Pancreas (tissue), 10 donors: ENCODE measurements around the gene RBMS1. TPM values are rescaled to one million over a fixed set of nuclear protein-coding genes. Genes with fewer than 3 reads are reported as not detected.

Experiments used
- ATAC-seq, 4 donors: fragments of 200-7000 bp; cut with Tn5 transposase; one replicate each; pipeline versions ENCODE4 v1.8.0 to v1.9.1; 2020; ENCODE audit warnings: mild to moderate bottlenecking in 4 of 4, moderate library complexity in 4 of 4
- DNase-seq, 6 donors: peaks; one replicate each; pipeline ENCODE4 v3.0.0-alpha.2; 2020
- FAIRE-seq: peaks from 2 replicates; lab custom pipeline; 2012; peaks lifted over from hg19 to GRCh38; lab: Jason Lieb, UNC
- H3K27ac ChIP-seq, 4 donors: fragments of 200-600 bp; sonication (generic); 1 replicate in 3 of 4; 2 replicates in 1 of 4; pipeline versions ENCODE4 v1.5.0 to v1.8.0; 2020
- H3K27me3 ChIP-seq, 4 donors: fragments of 200-600 bp; one replicate each; pipeline ENCODE4 v1.8.0; 2021
- H3K36me3 ChIP-seq, 3 donors: fragments of 200-600 bp; sonication (generic) in 1 of 3; one replicate each; pipeline versions ENCODE4 v1.5.0 to v1.8.0; 2020 to 2021
- H3K4me1 ChIP-seq, 3 donors: fragments of 200-600 bp; one replicate each; pipeline ENCODE4 v1.8.0; 2021
- H3K4me3 ChIP-seq, 4 donors: fragments of 200-600 bp; sonication (generic) in 2 of 4; one replicate each; pipeline versions ENCODE4 v1.5.0 to v1.8.0; 2020 to 2021
- H3K9me3 ChIP-seq, 4 donors: fragments of 200-600 bp; one replicate each; pipeline ENCODE4 v1.8.0; 2021
- WGBS, 2 donors: extraction: QIAGEN DNeasy Blood & Tissue Kit; methylation state at CpG; one replicate each; pipeline ENCODE4 v1.1.7; 2013; 5-methylcytosine and 5-hydroxymethylcytosine counted together
- intact Hi-C, 3 donors: fragments of 100-400 bp; cut with DNase I; formaldehyde crosslinking; loops; one replicate each; pipeline versions ENCODE4 v1.11.1 to v1.14.2; 2022
- polyA plus RNA-seq, 2 donors: library from polyadenylated mRNA; stranded (reverse); fragments of 200-250 nt; gene quantifications; one replicate each; pipeline ENCODE4 v1.2.3, GENCODE V29; 2013
- total RNA-seq, 6 donors: library from RNA; stranded (reverse); fragmentation: NEBNext Ultra II Directional in 4 of 6; extraction: Animal tissue kit (Norgen Biotek cat#: 25700) in 4 of 6; gene quantifications; one replicate each; pipeline versions ENCODE4 v1.2.1 to v1.2.4, GENCODE V29; 2021 to 2023
- TF ChIP-seq, protein P1 (sequence below), 4 donors: fragments of 200-600 bp; sonication (generic) in 3 of 4; IDR thresholded peaks; one replicate each; pipeline versions ENCODE4 v1.5.0 to v1.8.0; 2021; ENCODE audit warnings: antibody characterized with exemption in 4 of 4
- donor health status: healthy with polysubstance abuse.
- donor health status: DM: no; HTN: no; CAD: no; lungs with moderate emphysema.
- donor health status: DM: no; HTN: no; CAD: no.
- donor health status: control.
- donor health status: control.
- donor health status: Bipolar disorder and iron deficiency.
- donor health status: DM: yes; HTN: yes; CAD: no.
- donor health status: DM: no; HTN: no; CAD: no.
- donor health status: DM: no; HTN: no; CAD: no.
- donor health status: DM: yes; HTN: yes; CAD: no.

The RBMS1 gene
- total and polyA plus RNA-seq, 8 donors: 6.3 to 26.1 (median 8.7) TPM

DNA sequence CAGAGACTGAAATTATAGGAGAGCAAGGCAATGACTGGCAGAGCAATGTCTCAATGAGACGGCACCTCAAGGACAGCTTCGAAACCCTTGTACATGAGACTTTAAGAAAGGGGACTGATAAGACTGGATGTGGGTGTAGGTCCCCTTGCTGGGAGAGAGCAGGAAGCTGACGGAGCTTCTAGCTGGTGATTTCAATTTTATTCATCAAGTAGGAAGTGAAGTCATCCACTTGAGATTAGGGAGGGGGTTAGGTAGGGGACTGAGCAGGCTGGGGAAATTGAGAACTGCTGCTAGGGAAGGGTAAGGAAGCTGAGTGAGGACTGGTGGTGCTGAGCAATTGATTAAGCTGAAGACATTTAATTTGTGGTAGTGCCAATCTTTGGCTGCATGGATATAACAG lies 194.1 kb downstream of the RBMS1 start:
- no peak overlapping the region for H3K27ac ChIP-seq
- no peak overlapping the region for H3K4me3 ChIP-seq
- H3K9me3 ChIP-seq: no peaks in the 10 kb centered on the region
- FAIRE-seq (no peak), ATAC-seq (no peak), DNase-seq (no peak)
- no peaks in the 10 kb centered on the region for H3K36me3 ChIP-seq
- intact Hi-C loops: no loop called here
- TF ChIP-seq, protein P1, sequence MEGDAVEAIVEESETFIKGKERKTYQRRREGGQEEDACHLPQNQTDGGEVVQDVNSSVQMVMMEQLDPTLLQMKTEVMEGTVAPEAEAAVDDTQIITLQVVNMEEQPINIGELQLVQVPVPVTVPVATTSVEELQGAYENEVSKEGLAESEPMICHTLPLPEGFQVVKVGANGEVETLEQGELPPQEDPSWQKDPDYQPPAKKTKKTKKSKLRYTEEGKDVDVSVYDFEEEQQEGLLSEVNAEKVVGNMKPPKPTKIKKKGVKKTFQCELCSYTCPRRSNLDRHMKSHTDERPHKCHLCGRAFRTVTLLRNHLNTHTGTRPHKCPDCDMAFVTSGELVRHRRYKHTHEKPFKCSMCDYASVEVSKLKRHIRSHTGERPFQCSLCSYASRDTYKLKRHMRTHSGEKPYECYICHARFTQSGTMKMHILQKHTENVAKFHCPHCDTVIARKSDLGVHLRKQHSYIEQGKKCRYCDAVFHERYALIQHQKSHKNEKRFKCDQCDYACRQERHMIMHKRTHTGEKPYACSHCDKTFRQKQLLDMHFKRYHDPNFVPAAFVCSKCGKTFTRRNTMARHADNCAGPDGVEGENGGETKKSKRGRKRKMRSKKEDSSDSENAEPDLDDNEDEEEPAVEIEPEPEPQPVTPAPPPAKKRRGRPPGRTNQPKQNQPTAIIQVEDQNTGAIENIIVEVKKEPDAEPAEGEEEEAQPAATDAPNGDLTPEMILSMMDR (IDR thresholded peaks at IDR 0.05): no peak
- WGBS, 2 donors: 88 to 92% methylated on average over 3 of the region's 3 CpGs
- H3K27me3 ChIP-seq: no peaks in the 10 kb centered on the region
- H3K4me1 ChIP-seq: no peaks in the 10 kb centered on the region

DNA sequence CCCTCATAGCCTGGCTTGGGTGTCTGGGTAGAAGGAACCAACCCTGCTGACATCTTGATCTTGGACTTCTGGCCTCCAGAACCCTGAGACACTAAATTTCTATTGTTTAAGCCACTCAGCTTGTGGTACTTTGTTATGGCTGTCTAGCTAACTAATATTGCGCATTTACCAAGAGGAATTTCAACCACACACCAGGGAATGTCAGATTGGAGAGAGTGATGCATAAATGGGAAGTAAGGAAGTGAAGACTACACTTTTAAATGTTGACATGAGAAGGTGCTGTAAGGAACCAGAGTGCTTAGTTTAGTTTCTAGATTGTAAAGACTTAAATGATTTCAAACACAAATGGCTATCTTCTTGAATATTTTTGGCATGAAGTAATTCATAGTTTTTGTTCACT lies 194.6 kb downstream of the RBMS1 start:
- ATAC-seq: no peak
- H3K36me3 ChIP-seq: no peaks in the 10 kb centered on the region
- intact Hi-C loops: no loop called here
- FAIRE-seq: no peak
- 98 to 100% methylated on average over 1 of the region's 1 CpG for WGBS, 2 donors
- H3K27me3 ChIP-seq: no peaks in the 10 kb centered on the region
- H3K4me3 ChIP-seq: no peak overlapping the region
- no peaks in the 10 kb centered on the region for H3K9me3 ChIP-seq
- TF ChIP-seq, protein P1 (IDR thresholded peaks at IDR 0.05): no peak
- H3K27ac ChIP-seq: no peak overlapping the region
- DNase-seq: no peak
- H3K4me1 ChIP-seq: no peaks in the 10 kb centered on the region

DNA sequence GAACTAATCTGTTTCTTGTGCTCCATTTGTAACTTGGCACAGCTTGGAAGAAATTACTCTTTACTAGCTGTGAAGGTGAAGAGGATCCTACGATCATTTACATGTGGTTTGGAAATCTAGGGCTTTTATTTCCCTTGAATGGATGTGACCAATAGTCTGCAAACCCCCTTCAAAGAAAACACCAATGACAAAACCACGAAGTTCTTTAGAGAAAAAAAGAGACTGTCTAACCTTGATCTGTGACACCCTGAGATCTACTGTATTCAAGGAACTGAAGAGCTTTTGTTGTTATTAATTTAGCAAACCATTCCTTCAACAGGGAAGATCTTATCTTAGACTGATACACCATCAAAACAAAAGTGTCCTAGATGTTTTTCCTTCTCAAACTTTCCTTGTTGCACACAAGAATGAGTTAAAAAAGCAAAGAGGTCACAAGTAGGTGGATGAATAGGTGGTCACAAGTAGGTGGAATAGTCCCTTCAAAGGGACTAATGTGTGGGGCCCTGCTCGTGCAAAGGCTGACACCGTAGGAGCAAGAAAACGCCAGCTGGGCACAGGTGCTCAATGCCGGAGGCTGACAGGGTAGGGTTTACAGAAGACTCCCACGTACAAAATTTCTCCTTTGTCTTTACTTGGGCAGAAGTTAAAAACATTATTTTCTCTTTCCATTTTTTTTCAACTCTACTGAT lies 197.9 kb downstream of the RBMS1 start:
- H3K27me3 ChIP-seq: no peaks in the 10 kb centered on the region
- intact Hi-C loops: no loop called here
- DNase-seq: no peak
- no peaks in the 10 kb centered on the region for H3K4me1 ChIP-seq
- H3K9me3 ChIP-seq: no peaks in the 10 kb centered on the region
- WGBS, 2 donors: 87 to 90% methylated on average over 7 of the region's 7 CpGs
- FAIRE-seq: no peak
- no peaks in the 10 kb centered on the region for H3K36me3 ChIP-seq
- ATAC-seq: no peak
- H3K27ac ChIP-seq: no peak overlapping the region
- no peak overlapping the region for H3K4me3 ChIP-seq
- TF ChIP-seq, protein P1 (IDR thresholded peaks at IDR 0.05): no peak

DNA sequence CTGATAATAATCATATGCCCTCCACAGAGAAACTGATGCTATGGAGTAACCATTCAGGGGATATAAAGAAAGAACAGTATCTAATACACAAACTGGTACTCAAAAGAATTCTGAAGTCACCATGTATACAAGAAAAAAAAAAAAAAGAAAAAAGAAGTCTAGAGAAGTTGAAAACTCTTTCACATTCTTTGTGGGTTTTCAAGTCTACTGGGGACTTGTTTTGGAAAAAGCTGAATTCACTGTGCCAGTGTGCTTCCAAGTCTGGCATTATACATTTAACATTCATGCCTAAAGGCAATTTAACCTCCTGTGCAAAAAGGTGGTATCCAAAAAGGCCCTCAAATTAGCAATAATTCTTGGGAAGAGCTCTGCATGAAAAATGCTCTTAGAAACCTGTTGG lies 198.7 kb downstream of the RBMS1 start:
- no peak for FAIRE-seq
- no peaks in the 10 kb centered on the region for H3K36me3 ChIP-seq
- DNase-seq: no peak
- no peak overlapping the region for H3K4me3 ChIP-seq
- no peak for ATAC-seq
- H3K4me1 ChIP-seq: no peaks in the 10 kb centered on the region
- TF ChIP-seq, protein P1 (IDR thresholded peaks at IDR 0.05): no peak
- no peak overlapping the region for H3K27ac ChIP-seq
- H3K27me3 ChIP-seq: no peaks in the 10 kb centered on the region
- no peaks in the 10 kb centered on the region for H3K9me3 ChIP-seq
- intact Hi-C loops: no loop called here

DNA sequence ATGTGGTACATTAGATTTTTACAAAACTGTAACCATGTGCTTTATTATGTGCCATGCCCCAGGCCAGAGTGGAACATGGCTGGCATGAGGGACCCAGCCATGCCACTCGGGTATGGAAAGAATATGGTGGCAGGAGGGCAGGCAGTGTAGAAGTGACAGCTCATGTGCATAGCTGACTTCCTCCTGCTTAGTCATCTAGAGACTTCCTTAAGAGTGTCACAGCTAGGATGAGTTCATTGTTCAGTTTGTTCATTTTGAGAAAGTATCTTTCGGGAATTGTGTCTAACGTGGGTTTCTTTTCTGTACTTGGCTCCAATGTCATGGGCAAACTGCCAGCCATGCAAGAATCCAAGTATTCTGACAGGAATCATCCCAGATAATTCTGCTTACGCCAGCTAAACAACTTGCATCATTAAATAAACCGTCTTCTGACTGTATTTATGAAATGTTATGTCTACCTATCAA lies 199.2 kb downstream of the RBMS1 start:
- no peaks in the 10 kb centered on the region for H3K36me3 ChIP-seq
- peak overlapping the region in 1 of 4 donors; percentile 15 for H3K27ac ChIP-seq
- intact Hi-C loops: no loop called here
- H3K4me1 ChIP-seq: no peaks in the 10 kb centered on the region
- FAIRE-seq: no peak
- WGBS, 2 donors: 77 to 82% methylated on average over 5 of the region's 5 CpGs
- no peak overlapping the region for H3K4me3 ChIP-seq
- no peaks in the 10 kb centered on the region for H3K27me3 ChIP-seq
- no peaks in the 10 kb centered on the region for H3K9me3 ChIP-seq
- peak in 3 of 4 donors; percentile 45 to 81 (median 72) for ATAC-seq
- TF ChIP-seq, protein P1 (IDR thresholded peaks at IDR 0.05): no peak
- DNase-seq: peak in 2 of 6 donors; percentile 17 to 24
